Stimulated activated CD4-positive, alpha-beta T cell treated with anti-CD3 and anti-CD28 coated beads, Interleukin-15, amount 100 ng/mL, for 48 hours (primary cell): Measurements from ENCODE around the gene BAIAP2.
"Not testable (repeated sequence)": the region's sequence is repeated elsewhere in the genome, so short reads cannot be mapped to it uniquely, and the experiment has no call there.

Experiments used
- DNase-seq, 2 donors: peaks; one replicate each; pipeline ENCODE4 v3.0.0-alpha.2; 2020; ENCODE audit warnings: low read depth in 2 of 2

Gene BAIAP2

DNA sequence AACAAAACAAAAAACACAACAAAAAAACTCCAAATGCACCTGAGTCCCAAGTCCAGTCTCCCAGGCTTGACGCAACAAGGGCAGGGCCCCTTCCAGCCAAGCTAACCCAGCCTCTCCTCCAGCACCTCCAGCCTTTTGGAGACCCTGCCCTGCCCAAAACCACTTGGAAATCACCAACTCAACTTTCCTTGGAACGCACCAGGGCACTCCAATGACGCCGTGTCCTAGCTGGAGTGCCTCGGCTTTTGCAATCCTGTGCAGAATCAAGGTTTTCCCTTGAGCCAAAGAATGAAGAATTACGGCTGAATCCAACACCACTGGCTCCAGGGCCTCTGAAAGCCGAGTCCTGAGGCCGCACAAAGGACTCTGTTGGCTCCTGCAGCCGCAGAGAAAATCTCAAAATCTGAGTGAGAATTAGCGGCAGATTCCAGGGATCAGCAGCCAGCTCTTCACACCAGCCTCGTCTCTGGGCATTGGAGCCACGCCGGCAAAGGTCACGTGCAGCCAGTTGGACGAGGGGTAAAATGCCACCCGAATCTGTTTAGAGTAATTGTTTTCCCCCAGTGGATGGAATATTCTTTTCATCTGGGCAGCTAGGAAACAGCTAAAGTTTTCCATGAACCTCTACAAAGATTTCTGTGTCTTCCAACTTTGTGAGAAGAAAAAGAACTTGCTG, 9.7 kb upstream of the BAIAP2 start:
- DNase-seq: no peak

DNA sequence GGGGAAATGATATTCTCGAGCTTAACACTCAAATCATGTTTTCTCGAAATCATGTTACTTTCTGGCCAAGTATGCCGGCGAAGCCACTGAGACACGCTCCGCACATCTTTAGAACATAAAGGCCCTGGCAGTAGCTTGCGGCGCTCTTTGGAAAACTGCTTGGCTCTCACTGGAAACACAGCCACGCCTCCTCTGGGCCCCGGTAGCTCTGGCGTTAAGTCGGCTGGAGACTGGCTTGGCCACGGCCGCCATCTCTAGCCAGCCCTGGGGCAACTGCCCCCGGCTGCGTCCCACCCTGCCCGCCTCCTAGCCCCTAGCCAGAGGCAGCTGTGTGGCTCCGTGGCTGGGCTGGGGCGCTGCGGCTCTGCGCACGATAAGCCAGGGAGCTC, 9.2 kb upstream of the BAIAP2 start:
- no peak for DNase-seq

DNA sequence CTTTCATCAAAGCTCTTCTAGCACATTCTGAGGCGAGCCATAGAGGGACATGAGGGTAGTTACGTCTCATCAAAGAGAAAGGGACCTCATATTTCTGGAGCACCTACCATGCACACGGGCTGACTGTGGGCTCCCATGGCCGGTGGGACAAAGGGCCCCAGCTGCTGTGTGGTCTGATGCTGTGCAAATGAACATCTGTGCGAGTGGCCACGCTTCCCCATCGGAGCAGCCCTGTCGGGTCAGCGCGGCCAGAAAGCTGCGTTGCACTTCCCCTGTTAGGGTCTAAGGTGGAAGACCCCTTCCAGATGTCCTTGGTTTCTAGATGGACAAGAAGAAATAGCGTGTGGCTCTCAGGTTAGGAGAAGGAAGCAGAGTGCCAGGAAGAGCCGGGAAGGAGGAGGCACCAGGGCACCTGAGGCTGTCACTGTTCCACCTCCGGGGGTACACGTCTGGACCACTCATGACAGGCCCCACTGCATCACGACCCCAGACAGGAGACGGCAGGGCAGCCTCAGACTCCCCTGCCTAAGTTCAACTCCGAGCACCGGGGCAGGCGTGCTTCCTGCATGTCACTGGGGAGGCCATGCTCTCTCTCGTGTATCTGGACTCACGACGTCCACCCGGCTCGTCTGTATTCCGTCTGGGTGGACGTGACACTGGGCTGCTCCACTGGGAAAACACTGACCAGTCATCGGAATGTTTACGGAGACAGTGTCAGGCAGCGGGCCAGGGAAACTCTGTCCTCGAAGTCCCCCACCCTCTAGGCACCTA, 8.5 kb upstream of the BAIAP2 start:
- DNase-seq: no peak

DNA sequence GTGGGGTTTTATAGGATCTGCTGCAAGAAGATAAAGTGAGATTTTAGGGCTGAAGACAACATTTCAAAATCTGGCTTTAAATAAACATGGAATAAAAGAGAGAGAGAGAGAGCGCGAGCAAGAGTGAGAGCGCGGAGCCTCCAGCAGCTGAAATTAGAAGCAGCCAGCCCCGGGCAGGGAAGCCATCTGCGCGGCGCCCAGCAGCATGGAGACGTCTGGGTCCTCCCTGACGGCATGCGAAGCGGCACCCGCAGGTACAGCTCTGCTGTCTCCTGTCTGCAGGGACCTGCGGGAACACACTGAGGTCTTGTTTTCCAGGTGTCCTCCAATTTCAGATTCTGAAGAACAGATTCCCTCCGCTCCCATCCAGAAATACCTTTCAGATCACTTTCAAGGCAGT, 7.9 kb upstream of the BAIAP2 start:
- DNase-seq: no peak

DNA sequence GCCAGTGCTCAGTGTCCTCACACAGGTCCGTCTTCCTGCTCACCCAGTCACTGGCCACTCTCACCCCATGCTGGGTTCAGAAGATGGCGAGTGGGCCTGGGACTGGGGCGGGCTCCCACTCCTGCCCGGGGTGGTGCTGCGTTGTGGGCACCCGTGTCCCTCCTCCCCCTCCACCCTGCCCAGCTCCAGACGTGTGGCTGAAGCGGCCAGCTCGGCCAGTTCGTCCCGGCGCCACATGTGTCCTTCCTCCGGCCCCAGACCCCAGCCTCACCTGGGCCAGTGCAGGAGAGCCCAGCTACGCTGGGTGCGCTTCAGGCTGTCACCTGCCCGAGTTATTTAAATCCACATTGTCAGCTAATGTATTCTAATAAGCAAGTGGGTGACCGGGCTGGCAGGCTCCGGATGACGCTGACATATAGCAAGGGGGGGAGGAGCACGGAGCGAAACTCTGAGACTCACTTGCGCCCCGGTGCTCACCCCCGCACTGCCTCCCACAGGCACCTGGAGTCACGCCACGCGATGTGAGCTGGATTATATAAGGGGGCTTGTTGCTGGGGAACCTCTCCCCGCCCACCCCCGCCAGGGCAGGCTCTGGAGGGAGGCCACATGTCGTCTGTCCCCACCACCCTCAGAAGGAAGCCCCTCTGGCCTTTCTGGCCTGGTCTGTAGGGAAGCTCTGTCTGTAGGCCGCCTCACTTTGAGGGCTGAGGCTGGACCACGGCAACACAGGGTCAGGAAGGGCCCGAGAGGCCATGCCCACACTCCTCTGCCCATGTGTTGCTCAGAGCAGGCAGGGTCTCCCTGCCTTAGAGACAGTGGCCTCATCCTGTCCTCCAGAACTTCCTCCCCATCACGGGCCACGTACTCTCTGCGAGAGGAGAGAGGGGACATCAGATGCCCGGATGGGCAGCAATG, 7.1 kb upstream of the BAIAP2 start:
- no peak for DNase-seq

DNA sequence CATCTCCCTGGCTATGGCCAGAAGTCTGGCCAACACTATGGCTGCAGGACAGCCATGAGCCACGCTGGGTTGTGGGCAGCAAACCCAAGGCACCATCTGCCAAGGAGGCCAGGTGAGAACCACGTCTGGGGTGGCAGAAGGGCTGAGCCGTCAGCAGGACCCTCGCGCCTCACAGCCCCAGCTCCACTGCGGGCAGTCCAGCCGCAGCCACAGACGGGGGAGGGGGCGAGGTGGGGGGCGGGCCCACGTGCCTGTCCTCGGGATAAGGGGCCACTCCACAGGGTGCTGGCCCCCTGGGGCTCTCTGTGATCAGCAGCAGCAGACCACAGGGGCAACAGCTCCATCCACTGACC, 6.5 kb upstream of the BAIAP2 start:
- no peak for DNase-seq

DNA sequence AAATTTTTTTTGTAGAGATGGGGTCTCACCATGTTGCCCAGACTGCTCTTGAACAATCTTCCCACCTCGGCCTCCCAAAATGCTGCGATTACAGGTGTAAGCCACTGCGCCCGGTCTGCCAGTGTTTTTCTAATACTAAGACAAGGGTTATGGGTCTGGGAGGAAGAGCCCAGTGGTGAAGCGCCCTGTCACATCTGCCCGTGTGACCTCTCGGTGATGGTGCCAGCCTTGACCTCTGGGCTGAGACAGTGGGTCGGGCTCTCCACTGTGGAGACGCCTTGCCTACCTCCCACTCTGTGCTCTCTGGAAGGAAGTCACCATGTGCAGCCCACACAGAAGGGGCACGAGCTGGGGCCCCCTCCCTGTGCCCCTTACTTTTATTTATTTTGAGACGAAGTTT, 5.1 kb upstream of the BAIAP2 start:
- no peak for DNase-seq

DNA sequence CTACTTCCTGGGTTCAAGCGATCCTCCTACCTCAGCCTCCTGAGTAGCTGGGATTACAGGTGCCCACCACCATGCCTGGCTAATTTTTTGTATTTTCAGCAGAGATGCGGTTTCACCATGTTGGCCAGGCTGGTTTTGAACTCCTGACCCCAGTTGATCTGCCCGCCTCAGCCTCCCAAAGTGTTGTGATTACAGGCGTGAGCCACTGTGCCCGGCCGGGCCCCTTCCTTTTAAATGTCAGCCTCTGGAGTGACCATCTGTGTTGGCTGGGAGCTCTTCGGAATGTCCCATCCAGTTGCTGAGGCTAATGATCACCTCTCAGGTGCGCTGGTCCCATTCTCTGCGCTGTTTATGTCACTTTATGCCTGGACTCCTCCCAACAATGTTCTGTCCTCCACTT, 4.6 kb upstream of the BAIAP2 start:
- DNase-seq: not testable (repeated sequence)

DNA sequence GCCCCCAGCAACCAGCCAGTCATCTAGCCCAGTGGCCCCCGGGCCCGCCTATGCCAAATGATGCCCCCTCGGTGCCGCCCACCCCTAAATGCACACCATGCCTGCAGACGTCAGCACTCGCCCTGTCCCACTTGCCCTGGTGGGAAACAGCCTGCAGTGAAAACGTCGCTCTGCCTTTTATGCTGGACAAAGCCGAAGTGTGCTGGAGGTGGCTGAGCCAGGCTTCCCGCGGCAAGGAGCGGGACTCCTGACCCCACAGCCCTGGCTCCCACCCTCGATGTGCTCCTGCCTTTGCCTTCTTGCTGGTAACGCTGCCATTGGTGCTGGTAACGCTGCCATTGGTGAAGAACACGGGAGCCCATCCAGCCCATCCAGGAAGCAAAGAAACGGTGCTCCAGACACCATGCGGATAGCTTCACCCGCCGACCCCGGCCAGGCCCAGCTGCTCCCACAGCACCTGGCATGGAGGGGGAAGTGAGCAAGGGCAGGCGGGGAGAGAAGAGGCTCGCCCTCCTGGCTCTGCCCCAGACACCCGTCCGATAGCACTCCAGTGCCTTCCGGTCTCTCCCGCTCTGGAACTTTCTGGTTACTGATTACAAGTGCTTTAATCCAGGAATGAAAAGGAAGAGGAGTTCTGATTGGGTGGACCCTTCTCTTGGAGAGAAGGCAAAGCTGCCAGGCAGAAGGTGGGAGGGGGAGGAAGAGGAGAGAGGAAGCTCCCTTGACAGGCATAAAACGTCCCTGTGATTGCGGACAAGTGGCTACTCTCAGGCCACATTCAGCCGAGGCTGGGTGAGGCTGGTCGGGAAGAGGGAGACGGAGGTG, 4.0 kb upstream of the BAIAP2 start:
- DNase-seq: no peak

DNA sequence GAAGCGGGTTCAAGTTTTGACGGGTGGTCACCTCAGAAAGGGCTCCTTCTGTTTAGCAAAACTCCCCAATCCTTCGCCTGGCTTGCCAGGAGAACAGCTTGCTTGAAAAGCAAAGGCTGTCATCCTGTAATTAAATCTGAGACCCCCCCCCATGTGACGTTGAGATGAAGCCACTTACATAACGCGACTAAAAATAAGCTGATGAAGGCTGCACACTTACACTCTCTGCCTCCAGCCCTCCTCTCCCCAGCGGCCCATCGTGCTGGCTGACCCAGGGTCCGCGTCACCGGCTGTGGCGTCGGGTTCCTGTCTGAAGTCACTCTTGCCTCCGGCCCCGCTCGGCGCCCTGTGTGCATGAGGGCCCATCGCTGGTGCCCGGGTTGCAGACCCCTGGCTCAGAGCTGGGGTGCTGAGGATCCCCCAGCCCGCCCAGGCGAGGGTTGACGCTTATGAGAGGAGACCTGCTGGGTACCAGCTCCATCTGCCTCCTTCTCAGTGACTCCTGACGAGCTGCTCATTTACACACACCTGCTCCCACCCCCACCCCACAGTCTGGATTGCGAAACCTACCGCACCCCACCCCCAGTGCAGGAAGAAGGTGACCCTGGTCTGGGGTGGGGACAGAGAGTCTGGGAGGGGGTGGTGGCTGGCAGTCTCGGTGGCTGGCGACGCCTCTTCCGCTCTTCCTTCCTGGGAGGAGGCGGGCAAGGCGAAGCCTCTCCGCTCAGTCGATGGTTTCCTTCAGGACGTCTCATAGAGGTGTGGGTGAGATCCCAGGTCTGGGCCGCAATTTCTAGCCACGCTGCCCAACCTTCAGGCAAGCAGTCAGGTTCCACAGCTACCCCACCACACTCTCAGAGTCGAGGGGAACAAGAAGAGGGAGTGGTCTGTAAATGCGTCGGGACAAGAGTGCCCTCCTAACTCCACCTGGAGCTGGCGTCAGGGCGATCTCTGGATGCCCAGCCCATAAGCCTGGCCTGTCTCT, 3.1 kb upstream of the BAIAP2 start:
- no peak for DNase-seq

DNA sequence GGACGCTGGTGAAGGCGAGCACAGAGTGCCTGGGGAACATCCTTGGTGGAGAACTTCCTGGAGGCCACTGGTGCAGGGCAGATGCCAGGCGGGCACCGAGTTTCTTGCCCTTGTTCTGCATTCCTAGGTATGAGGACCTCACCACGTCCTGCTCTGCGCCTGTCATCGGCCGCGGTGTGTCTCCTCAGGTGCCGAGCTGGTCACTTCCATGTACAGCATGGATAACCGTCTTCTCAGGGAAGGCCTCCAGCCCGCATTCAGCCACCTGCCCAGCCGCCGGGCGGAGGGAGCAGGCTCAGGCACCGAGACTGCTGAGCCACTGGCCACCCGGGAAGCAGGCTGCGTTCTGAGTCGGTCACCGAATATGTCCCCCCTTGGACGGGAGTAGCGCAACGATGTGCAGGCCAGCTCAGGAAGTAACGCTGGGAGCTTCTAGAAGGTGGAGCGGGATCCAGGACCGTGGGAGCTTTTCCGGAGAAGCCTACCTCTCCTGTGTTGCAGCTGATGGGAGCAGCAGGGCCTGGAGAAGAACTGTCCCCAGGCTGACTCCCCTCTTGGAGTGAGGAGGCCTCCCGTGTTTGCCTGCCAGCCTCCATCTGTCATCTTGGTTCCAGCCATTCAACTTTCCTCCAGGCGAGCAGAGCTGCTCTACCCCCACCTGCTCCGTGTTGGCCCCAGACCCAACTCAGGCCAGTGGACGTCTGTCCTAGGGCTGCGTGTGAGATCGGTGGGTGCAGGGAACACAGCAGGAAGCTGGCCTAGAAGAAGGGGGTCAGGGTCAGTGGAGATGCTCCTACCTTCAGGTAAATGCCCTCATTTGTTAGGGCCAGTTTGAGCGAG, 2.1 kb upstream of the BAIAP2 start:
- no peak for DNase-seq

DNA sequence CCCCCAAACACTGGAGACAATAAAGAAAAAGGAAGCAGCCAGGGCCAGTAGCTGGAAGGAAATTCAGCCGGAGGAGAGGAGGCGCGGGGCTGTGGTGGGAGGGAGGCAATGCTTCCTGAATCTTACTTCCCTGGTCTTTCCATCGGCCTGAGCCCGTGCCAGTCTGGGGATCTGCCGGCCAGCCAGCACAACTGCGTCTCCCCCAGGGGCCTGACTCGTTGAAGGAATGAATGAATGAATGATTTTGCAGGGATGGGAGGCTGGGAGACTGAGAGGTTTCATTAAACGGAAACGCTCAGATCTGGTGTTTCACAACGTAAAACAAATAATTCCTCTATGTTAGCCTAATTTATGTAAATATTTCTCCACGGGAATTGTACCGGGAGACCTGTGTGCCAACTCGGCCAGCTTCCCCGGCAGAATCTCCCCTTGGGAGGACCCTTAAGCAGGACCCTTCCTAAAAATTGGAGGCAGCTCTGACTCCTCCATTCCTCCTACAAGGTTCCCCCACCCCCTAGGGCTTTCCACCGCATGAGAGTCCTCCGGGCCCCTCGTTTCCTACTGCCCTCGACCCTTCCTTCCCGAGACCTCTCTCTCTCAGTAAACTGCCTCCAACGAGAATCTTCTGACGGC, 1.3 kb upstream of the BAIAP2 start:
- no peak for DNase-seq

DNA sequence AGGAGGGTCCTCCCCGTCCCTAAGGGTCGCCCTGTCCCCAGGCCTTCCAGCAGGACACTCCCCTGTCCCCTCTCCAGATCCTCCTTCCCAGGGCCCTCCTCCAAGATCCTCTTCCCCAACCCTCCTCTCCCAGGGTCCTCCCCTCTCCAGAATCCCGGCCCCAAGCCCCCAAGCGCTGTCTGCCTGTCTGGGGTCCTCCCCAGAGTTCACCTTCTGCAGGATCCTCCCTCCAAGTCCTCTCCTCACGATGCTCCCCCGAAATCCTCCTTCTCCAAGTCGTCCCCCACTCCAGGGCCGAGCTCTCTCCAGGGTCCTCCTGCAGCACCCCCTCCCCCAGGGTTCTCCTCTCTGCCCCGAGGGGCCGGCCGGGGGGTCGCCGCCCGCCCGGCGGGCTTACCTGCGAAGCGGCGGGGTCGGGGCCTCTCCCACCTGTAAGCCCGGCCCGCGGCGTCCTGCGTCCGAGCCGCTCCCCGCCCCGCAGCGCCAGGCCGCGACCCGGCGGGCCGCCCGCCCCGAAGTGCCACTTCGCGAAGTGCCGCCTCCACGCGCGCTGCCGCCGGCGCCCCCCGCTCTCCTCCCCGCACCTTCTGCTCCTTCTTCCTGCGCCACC, 678 bp upstream of the BAIAP2 start:
- DNase-seq: no peak

DNA sequence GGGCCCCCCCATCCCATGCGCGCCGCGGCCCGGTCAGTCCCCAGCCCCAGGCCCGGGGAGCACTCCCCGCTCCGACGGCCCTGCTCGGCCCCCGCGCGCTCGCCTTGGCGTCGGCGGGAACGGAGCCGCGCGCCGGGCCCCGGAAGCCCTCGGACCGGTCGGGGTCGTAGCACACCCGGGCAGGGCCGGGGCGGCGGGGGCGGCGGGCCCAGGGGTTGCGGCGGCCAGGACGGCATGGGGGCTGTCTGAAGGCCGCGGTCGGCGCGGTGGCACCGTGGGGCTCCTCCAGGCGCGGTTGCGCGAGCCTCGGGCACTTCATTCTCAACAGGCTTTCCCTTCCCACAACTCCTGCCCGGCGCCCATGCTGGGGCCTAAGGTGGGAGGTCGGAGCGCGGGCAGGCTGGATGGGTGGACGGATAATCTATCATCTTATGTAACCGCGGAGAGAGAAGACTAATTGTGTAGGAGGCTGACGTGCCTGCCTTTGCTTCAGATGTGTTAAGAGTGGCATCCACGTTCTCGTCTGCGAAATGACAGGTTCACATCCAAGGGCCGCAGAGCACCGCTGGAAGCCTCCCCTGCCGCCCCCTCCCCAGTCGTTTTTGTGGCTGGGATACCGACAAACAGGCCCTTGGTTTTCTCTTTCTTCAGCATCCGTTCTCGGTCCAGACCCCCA, 708 bp downstream of the BAIAP2 start:
- no peak for DNase-seq

DNA sequence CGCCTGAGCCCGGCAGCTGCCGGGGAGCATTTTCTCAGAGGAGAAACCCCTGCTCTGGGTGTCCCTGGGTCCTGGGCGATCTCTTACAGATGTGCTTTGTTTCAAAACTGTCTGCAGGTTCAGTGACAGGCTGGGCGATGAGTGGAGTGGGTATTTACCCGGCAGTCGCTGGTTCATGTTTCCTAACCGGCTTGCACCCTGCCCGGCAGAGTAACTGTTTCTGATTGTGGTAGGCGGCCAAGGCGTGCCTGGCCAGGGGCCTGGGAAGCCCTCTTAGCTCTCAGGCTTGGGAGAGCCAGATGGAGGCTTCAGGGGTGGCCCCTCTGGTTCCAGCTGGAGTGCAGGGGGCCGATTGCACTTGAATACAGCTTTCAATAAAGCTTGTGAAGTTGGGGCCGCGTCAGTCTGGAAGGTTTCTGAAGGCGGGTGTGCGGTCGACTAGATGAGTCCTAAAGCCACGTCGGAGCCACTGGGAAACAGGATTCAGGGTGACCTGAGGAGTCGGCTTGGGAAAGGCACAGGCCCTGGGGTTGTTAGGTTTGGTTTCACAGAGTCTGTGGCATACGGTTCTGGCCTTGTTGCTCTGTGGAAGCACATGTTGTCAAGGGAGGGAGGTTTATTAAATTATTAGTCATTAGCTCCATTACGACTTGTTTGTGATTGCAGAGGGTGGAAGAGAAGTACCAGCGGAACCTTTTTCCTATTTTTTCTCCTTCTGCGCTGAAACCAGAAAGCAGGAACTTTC, 1.4 kb downstream of the BAIAP2 start:
- no peak for DNase-seq

DNA sequence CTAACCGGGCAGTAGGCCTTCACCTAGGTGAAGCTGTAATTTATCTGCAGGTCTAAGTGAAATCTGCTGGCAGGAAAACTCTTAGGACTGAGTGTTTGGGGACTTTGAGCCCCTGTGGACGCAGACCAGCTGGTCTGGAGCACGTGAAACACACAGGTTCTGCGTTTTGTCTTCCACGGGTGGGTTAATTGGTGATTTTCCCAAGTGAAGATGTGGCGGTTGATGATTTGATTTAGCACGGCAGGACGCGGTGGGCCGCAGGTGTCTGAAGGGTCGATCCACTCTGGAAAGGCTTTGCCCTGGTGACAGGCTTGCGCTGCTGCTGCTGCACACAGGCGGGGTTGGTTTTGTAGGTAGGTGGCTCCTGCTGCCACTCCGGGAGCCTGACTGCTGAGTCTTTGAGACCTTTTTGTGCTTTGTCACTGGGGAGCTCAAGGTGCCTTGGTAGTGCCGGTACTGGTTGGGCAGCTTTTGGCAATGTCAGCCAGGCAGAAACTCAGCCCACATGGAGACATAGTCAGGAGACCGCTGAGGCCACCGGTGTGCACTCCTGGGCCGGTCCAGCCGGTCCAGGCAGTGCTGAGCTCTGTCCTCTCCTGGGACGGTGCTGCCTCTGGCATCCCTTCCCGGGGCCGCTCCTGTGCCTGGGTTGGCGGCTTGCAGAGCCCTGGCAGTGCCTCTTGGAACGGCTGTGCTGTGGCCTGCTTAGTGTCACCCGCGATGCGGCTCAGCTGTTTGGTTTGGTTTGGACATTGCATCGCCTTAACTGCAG, 2.3 kb downstream of the BAIAP2 start:
- DNase-seq: no peak
